Effector memory CD8-positive, alpha-beta T cell (primary cell): ENCODE measurements around the gene HPDL.

Experiments
- ATAC-seq: fragments of 150-1000 bp; cut with Tn5 transposase; replicated peaks from 2 replicates; pipeline ENCODE4 v1.10.0; 2021; ENCODE audit warnings: mild to moderate bottlenecking, moderate library complexity
- DNase-seq, 3 experiments: peaks; one replicate each; pipeline ENCODE4 v3.0.0; 2021
- H3K27ac Mint-ChIP-seq, 2 donors: one replicate each; pipeline ENCODE4 v1.8.0; 2022; ENCODE audit warnings: mild to moderate bottlenecking in 2 of 2, mixed read lengths in 2 of 2, moderate library complexity in 2 of 2
- H3K27me3 Mint-ChIP-seq, 2 donors: one replicate each; pipeline ENCODE4 v1.8.0; 2022; ENCODE audit warnings: mixed read lengths in 2 of 2
- H3K36me3 Mint-ChIP-seq: one replicate; pipeline ENCODE4 v1.8.0; 2022; ENCODE audit warnings: mild to moderate bottlenecking, moderate library complexity, mixed read lengths; ENCODE audit not compliant: insufficient read depth
- H3K4me1 Mint-ChIP-seq, 2 donors: one replicate each; pipeline ENCODE4 v1.8.0; 2022; ENCODE audit warnings: low read depth in 2 of 2, mixed read lengths in 2 of 2
- H3K4me3 Mint-ChIP-seq, 2 donors: one replicate each; pipeline ENCODE4 v1.8.0; 2022; ENCODE audit warnings: mild to moderate bottlenecking in 2 of 2, mixed read lengths in 2 of 2, moderate library complexity in 2 of 2
- H3K9me3 Mint-ChIP-seq, 2 donors: one replicate each; pipeline ENCODE4 v1.8.0; 2022; ENCODE audit warnings: mixed read lengths in 2 of 2

HPDL gene

DNA sequence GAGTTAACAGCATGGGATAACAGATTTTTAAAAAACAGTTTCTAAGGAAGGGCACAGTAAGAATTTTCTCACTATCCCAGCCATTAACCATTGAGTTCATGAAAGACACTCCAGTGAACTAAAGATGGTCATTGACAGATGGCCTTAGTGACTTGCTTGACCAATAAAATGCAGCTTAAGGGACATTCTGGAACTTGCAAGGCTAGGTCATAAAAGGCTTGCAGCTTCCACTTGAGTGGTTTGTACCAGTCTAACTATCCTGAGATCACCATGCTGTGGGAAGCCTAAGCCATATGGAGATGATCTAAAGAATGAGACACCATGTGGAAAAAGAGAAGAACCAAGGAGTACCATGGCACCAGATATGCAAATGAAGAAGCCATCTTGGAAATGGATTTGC is 51.5 kb downstream of the HPDL start:
- no peak for DNase-seq
- H3K27me3 Mint-ChIP-seq, result no peaks in the 10 kb centered on the region
- no peaks in the 10 kb centered on the region for H3K36me3 Mint-ChIP-seq
- H3K27ac Mint-ChIP-seq, result no peak overlapping the region
- no peaks in the 10 kb centered on the region for H3K9me3 Mint-ChIP-seq
- no peak overlapping the region for H3K4me3 Mint-ChIP-seq
- H3K4me1 Mint-ChIP-seq, result peaks cover 0 to 3% of the 10 kb centered on the region in 2 donors
- no peak for ATAC-seq
